ENCODE data around the gene PHC2.

The PHC2 gene

GRCh38 chr1:33370301-33370700 is 60.6 kb downstream of the PHC2 start:
- peak; percentile 14 for DNase-seq (ENCODE audit: low read depth, low spot score)

DNA sequence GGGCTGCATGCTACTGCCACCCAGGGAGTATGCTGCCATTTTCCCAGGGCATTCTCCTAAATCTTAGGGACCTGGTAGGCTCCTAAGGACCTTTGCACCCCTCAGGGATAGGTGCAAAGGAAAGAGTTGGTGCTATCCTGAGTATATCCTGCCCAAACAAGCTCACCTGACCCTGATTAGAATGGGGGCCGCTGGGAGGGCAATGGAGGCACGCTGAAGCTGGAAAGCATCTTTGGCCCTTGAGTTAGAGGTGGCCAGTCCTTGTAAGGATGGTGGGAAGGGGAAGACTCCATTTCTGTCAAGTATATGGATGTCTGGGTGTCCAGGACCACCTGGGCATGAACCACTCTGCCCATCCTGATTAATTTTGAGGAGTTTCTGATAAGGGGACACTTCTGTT is 61.1 kb downstream of the PHC2 start:
- DNase-seq (ENCODE audit: low read depth, low spot score), result no peak

- DNase-seq (ENCODE audit: low read depth, low spot score), result no peak
Measured at GRCh38 chr1:33369081-33369480, 61.8 kb downstream of the PHC2 start.

DNA sequence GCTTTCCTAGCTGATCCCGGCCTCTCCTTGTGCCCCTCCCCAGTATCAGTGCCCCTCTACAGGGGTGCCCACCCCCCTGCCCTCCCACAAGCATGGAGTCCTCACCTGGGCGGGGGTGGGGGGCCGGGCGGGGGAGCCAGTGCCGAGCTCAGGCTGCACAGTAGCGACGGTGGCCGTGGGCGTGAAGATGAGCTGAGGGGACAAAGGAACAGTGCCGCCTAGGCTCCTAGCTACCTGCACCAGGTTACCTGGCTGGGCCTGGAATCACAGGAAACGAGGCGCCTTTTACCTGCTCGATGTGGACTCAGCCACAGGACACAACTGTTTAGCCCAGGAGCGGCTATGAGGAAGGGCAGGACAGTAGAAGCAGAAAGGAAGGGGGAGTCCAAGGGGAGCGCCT is 62.5 kb downstream of the PHC2 start:
- no peak for DNase-seq (ENCODE audit: low read depth, low spot score)

- peak; percentile 91 for DNase-seq (ENCODE audit: low read depth, low spot score)
Measured at GRCh38 chr1:33367485-33368405, 63.1 kb downstream of the PHC2 start.

- no peak for DNase-seq (ENCODE audit: low read depth, low spot score)
Measured at GRCh38 chr1:33366762-33367484, 64.0 kb downstream of the PHC2 start.

GRCh38 chr1:33365560-33365997 is 65.3 kb downstream of the PHC2 start:
- DNase-seq (ENCODE audit: low read depth, low spot score), result peak; percentile 85

- DNase-seq (ENCODE audit: low read depth, low spot score), result no peak
Measured at GRCh38 chr1:33364565-33364918, 66.4 kb downstream of the PHC2 start.

GRCh38 chr1:33363470-33363861 is 67.4 kb downstream of the PHC2 start:
- DNase-seq (ENCODE audit: low read depth, low spot score), result no peak

- DNase-seq (ENCODE audit: low read depth, low spot score), result no peak
Measured at GRCh38 chr1:33363021-33363420, 67.9 kb downstream of the PHC2 start.

- no peak for DNase-seq (ENCODE audit: low read depth, low spot score)
Measured at GRCh38 chr1:33361532-33362235, 69.2 kb downstream of the PHC2 start.

- no peak for DNase-seq (ENCODE audit: low read depth, low spot score)
Measured at GRCh38 chr1:33360367-33360766, 70.5 kb downstream of the PHC2 start.

DNA sequence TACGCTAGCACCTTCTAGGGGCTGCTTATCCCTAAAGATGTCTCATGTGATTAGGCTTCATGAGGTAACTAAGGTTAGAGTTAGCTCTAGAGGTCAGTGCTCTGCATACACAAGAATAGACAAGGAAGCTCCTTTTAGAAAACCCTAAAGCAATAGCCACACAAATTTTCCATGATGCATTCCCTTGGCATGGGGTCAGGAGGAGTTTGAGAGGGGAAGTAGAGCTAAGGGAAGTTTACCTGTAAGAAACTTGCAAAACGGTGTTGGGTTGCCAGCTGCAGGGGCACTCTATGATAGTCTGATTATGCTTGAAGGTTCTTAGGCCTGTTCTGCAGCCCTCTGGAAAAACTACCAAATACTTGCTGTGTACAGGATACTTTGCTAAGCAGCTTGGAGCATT is 71.0 kb downstream of the PHC2 start:
- DNase-seq (ENCODE audit: low read depth, low spot score), result no peak

- DNase-seq (ENCODE audit: low read depth, low spot score), result no peak
Measured at GRCh38 chr1:33358795-33359503, 71.9 kb downstream of the PHC2 start.

GRCh38 chr1:33358114-33358794 is 72.6 kb downstream of the PHC2 start:
- DNase-seq (ENCODE audit: low read depth, low spot score), result no peak

GRCh38 chr1:33357099-33357498 is 73.8 kb downstream of the PHC2 start:
- DNase-seq (ENCODE audit: low read depth, low spot score), result no peak

DNA sequence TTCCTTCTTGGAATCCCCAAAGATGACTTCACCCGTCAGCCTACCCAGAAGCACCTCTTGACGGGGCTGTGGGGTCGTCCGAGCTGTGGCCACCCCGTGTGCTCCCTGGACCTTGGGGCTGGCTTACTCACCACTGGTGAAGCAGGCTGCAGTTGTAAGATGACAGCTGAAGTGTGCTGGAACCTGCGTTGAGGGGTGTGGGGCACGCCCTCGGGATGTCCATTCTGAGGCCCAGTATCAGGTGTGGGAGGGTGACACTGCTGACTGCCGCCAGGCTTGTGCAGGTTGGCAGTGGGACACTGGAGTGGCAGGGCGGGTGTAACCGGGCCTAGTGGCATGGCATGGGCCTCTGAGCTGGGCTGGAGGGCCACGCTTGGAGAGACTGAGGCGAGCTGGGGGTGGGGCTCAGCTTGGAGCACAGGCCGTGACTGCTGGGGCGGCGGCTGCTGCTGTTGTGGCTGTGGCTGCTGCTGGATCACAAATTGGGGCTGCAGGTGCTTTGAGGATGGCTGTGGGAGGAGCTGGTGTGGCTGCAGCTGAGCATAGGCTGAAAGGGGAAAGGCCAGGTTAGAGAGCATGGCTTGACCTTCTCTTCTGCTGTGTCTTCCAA is 76.1 kb downstream of the PHC2 start:
- no peak for DNase-seq (ENCODE audit: low read depth, low spot score)

DNA sequence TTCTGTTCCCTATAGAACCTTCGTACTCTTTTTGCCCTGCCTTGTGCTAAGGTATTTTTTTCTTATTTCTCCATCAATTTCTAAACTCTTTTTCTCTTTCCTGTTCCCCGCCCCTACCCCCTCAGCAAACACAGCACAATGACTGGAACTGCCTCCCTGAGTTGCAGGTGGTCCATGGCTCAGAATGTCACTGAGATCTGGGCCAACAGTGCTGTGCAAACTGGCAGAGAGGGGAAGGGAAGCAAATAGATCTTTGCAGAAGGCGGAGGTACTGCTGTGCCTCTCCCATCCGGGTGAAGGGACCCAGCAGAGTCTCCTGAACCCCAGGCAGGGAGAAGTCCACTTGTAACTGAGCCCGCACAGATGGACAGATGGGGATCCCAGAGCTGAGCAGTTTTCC is 77.4 kb downstream of the PHC2 start:
- DNase-seq (ENCODE audit: low read depth, low spot score), result no peak

DNA sequence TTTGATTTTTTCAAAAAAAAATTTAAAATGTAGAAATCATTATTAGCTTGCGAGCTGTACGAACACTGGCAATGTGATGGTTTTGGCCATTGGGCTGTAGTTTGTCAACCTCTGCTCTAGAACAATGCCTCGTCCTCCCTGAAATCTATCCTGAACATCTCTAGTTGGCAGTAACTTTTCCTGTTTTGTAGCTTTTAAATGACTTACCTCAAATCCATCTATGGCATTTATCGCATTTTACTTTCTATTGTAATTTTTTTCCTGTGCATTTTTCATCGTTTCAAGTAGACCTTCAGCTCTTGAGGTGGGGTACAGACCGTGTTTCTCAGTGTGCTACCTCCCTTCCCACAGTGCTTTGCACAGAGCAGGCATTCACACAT is 79.6 kb downstream of the PHC2 start:
- no peak for DNase-seq (ENCODE audit: low read depth, low spot score)

GRCh38 chr1:33350611-33351280 is 80.1 kb downstream of the PHC2 start:
- no peak for DNase-seq (ENCODE audit: low read depth, low spot score)

Measured in astrocyte of the hippocampus (primary cell).